NCI-H1436 treated with DMSO at 0.1 percent for 48 hours (cell line): ENCODE data around the gene MAST2.
"Not testable (repeated sequence)": the region's sequence is repeated elsewhere in the genome, so short reads cannot be mapped to it uniquely, and the experiment has no call there.

Source experiments
- DNase-seq: peaks from one replicate; lab custom pipeline; 2025; lab: John Stamatoyannopoulos, UW

Gene MAST2

GRCh38 chr1:45894331-45894730, 90.9 kb downstream of the MAST2 start:
- DNase-seq: no peak

DNA sequence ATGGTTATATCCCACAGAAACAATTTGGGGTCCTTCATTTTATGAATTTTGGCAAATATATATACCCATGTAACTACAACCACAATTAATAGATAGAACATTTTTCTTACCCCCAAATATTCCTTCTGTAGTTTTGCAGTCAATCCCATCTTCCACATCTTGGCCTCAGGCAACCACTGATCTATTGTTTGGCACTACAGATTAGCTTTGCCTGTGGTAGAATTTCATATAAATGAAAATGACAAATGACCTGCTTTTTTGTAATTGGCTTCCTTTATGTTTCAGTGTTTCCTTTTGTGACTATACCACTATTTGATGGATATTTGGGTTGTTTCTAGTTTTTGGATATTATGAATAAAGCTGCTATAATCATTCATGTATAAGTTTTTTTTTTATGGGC, 91.5 kb downstream of the MAST2 start:
- DNase-seq: no peak

DNA sequence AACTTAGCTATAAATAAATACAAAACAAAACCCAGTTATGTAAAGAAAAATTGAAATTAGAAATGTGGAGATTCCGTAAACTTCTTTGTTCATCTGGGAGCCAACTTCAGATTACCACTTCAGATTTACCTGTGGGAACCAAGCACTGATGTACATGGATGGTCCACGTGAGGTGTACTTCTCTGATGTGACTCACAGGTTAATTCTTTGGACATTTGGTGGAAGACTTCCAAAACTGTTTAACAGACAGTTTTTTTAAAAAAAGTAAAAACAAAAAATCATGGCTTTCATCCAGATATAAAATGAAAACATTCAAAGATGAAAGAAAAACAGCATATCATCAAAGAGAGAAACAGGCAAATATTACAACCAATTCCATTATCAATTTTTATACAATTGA, 92.0 kb downstream of the MAST2 start:
- no peak for DNase-seq

DNA sequence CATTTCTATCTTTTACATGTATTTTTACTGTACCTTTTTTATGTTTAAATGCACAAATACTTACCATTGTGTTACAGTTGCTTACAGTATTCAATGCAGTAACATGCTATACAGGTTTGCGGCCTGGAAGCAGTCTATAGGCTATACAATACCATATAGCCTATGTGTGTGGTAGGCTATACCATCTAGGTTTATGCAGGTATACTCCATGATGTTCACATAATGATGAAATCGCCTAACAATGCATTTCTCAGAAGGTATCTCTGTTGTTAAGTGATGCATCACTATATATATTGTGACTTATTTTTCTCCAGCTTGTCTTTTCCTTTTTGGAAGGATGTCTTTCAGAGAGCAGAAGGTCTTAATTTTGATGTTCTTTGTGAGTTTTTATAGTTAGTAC, 103.5 kb downstream of the MAST2 start:
- DNase-seq: no peak

DNA sequence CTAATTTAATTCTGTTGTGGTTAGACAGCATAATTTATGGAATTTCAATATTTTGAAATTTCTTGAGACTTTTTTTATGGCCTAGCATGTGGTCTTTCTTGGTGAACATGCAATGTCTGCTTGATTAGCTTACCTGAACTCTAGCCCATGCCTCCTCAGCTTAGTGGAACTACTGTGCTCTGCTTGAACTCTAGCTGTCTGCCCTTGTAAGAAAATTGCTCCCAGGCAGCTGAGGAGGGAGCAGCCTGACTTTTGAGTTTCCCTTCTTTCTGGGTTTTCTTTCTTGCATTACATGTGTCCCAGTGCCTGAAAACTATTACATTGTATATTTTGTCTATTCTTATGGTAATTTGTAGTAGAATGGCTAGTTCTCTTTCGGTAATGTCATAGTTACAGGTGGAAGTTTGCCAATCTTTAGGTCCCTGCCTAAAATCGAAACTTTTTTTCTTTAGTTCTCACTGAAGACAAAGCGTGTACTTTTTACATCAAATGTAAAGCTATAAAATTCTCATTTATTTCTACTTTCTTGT, 105.3 kb downstream of the MAST2 start:
- DNase-seq: no peak

DNA sequence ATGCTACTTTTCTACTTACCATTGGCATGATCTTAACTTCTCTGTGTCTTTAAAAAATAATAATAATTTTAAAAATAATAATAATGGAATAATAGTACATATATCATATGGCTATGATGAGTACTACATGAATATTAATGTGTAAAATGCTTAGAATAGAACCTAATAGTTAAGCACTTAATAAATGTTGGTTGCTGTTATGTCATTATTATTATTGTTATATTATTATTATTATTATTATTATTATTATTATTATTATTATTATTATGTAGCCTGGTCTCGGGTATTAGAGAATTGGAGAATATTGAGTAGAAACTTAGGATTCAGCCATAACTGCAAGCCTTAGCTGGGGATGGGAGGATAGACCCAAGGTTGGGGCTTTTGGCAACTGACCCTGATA, 108.2 kb downstream of the MAST2 start:
- DNase-seq: no peak

- no peak for DNase-seq
Observed at GRCh38 chr1:45913183-45913683, 109.8 kb downstream of the MAST2 start.

DNA sequence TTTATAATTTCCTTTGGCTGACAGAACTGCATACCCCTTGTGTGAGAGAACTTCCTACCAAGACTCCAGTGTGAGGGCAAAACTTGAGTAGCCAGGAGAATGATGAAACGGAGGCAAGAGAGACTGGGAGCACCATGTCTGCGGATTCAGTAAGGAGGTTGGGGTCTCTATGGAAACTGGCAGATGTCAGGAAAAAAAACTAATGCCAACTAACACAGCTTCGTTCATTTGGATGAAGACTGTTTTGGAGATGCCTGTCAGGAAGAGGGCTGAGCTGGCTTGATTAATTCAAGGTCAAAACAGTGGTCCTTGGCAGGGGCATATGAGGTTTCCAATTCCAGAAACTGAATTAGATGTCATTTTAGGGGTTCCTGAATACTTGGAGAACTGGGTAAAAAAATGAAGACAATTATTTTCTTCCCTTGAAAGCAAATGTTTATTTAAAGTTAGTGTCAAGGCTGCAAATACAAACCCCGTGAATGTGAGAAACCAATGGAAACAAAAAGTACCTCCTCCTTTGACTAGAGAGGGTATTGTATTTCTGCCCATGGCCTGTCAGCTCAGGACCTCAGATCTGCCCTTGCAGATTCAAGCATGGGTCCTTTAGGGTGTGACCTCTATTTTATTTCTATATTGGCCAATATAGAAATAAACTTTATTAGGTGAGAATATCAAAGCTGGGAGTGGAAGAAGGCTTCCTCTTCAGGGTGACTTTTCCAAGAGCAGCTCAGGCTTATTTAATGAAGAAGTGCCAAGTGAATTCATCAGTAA, 110.5 kb downstream of the MAST2 start:
- no peak for DNase-seq

DNA sequence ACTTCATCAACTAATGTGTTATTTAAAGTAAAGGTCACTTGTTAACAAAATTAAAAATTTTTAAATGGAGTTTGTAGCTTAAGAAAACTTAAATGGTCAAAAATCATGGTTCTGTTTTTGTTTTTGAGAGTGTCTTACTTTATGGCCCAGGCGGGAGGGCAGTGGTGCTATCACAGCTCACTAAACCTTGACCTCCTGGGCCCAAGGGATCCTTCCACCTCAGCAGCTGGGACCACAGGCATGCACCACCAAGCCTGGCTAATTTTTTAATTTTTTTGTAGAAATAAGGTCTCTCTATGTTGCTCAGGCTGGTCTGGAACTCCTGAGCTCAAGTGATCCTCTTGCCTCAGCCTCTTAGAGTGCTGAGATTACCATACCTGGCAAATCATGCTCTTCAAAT, 111.4 kb downstream of the MAST2 start:
- no peak for DNase-seq

DNA sequence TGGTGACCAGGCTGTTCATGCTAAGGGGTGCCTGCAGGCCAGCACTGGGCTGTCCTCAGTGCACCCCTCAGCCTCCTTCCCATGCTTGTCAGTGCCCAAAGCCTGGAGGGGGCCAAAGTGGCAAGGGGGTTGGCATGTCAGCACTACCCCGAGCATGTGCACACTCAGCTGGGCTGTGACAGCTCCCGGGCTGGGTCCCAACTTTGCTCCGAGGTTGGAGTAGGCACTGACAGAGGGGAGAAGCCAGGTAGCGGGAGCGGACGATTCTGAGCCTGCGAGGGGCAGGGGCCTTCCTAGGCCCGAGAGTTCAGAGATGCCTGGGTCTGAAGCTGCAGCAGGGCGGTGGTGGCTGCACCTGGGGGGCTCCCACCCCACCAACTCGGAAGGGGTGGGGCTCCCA, 119.0 kb downstream of the MAST2 start:
- DNase-seq: no peak

DNA sequence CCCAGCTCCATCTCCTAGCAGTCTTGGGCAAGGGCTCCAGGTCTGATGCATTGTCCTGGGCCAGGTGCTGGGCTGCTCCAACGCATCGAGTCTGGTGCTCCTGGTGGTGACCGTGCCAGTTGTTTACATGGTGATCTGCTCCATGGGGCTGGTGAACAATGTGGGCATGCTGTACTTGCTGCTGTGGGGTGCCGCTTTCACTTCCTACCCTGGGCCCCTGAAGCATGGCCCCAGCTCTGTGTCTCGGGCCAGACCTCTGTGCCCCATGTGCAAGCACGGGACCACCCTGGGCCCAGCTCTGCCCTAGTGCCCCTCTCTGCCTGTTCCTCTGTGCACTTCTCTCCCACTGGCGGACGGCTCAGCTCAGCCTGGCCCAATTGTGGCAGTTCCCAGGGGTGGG, 119.4 kb downstream of the MAST2 start:
- no peak for DNase-seq

GRCh38 chr1:45923343-45923742, 119.9 kb downstream of the MAST2 start:
- no peak for DNase-seq

DNA sequence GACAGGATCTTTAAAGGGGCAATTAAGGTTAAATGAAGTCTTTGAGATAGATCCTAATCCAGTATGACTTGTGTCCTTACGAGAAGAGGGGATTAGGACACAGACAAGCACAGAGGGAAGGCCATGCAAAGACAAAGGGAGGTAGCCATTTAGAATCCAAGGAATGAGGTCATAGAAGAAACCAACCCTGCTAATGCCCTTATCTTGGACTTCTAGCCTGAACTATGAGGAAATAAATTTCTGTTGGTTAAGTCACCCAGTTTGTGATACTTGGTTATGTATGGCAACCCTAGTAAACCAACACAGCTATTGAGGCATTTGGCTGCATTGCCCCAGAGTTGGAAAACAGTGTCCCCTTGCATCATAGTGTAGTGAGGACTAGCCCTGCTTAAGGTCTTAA, 121.3 kb downstream of the MAST2 start:
- DNase-seq: no peak

DNA sequence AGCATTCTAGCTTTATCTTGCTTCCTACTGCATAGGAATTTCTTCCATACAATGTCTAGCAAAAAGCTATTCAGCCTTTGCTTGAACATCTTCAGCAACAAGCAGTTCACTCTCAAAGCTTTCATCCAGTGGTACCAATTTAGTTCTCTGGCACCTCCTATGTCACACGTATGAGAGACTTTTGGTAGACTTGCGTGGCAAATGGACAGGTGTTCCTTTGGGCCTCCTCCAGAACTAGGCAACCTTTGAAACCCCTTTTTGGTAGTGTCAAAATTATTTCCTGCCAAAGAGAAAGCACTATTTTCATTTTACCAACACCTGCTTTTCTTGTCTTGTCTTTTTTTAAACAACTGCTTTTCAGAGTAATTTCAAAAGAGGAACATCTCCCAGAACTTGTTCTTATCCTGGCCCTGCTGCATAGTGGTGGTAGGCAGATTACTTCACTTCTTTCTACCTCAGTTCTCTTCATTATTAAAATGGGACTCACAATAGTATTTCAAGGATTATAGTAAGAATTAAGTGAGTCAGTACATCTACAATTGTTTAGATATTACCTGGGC, 122.4 kb downstream of the MAST2 start:
- DNase-seq: no peak

DNA sequence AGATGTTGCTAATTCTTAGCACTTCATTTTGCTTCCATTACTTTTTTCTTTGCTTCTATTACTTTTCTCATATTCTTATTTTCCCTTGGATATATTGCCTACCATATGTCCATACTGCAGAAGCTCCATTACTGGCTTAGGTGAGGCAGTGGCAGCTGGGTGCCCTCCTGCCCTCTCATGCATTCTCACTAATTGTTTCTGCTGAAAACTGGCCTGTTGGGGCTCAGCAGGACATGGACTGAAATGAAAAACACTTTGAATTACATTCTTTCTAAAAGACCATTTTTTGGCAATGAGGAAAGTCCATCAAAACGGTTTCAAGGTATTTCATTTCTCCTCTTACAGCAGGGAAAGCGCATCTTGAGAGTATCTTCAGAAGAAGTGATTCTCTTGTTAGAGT, 122.9 kb downstream of the MAST2 start:
- DNase-seq: no peak

- not testable (repeated sequence) for DNase-seq
Observed at GRCh38 chr1:45927231-45927915, 124.0 kb downstream of the MAST2 start.

DNA sequence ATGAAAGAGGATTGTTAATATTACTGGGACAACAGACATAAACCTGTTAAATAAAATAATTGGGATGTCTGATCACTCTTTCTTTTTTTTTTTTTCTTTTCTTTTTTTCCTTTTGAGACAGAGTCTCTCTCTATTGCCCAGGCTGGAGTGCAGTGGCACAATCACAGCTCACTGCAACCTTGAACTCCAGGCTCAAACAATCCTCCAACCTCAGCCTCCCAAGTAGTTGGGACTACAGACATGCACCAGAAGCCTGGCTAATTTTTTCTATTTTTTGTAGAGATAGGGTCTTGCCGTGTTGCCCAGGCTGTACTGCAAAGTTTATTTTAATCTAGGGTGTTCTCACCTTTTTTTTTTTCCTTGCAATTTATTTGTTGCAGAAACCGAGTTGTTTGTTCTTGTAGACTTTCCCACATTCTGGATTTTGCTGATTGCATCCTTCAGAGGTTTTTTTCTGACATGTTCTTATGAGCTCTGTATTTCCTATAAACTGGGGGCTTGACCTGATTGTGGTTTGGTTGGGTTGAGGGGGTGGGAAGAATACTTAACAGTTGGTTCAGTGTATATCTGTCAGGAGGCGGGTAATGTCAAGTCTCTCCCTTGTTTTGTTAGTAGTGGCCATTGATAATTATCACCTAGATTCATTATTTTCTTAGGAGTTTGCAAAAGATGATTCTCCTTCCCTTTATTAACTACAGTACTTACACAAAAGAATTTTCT, 125.2 kb downstream of the MAST2 start:
- DNase-seq: no peak

DNA sequence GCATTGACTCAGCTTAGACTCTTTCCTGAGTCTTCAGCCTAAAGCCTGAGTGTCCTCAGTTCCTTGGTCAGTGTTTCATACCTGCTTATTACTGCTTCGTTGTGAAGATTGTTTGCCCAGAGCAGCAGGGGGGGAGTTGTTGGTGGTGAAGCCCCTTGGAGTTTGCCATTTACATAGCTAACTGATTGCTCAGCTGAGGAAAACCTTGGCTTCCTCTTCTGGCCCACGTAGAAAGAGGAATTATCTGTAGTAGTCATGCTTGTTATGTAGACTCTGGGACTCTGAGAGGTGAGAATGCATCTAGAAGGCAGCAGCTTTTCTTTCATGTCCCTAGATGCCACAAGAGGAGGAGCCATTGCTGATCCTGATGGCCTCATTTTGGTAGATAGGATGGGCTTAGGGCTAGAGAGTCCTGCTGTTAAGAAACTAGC, 125.9 kb downstream of the MAST2 start:
- DNase-seq: no peak

DNA sequence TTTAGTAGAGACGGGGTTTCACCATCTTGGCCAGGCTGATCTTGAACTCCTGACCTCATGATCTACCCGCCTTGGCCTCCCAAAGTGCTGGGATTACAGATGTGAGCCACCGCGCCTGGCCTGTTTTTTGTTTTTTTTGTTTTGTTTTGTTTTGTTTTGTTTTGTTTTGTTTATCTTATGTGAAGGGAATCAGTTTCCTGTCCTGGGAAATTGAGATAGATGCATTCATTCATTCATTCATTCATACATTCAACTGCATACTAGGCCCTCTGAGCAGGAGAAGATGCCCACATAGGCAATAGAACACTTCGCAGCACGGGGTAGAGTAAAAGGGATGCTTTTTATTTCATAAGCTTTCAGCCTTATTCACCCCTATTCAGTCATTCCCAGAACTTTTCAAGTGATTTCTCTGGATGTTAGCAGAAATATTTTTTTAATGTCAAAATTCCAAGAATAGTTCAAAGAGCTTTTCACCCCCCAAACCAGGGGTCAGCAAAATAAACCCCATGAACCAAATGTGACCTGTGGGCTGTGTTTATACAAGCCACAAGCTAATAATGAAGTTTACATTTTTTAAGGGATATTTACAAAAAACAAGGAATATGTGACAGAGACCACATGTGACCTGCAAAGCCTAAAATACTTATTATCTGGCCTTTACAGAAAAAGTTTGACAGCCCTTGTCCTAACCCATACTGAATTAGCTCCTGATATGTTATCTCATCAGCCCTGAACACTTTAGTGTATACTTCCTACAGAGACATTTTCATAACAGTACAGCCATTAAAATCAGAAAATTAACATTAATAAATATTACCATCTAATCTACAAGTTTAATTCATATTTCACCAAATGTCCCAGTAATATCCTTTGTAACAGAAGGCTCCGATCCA, 127.1 kb downstream of the MAST2 start:
- DNase-seq: no peak

DNA sequence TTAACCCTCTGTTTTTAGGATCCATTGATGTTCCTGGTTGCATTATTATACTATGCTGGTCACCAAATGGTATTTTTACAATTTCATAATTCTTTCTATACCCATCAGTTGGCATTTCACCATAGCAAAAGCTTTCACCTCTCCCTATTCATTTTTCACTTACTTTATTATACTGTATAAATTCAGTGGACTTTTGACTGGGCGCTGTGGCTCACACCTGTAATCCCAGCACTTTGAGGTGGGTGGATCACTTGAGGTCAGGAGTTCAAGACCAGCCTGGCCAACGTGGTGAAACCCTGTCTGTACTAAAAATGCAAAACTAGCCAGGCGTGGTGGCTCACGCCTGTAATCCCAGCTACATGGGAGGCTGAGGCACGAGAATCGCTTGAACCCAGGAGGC, 128.8 kb downstream of the MAST2 start:
- not testable (repeated sequence) for DNase-seq

GRCh38 chr1:45934947-45935346, 131.5 kb downstream of the MAST2 start:
- DNase-seq: no peak
